Pancreas (tissue), 10 donors: ENCODE data around the gene DRAM1. TPM values are rescaled to one million over a fixed set of nuclear protein-coding genes. Genes with fewer than 3 reads are reported as not detected.
A peak's percentile ranks its signal among the peaks of the same experiment; 100 is the strongest.
"Not testable (repeated sequence)": the region's sequence is repeated elsewhere in the genome, so short reads cannot be mapped to it uniquely, and the experiment has no call there.

Source experiments
- ATAC-seq, 4 donors: fragments of 200-7000 bp; cut with Tn5 transposase; one replicate each; pipeline versions ENCODE4 v1.8.0 to v1.9.1; 2020; ENCODE audit warnings: mild to moderate bottlenecking in 4 of 4, moderate library complexity in 4 of 4
- DNase-seq, 6 donors: peaks; one replicate each; pipeline ENCODE4 v3.0.0-alpha.2; 2020
- FAIRE-seq: peaks from 2 replicates; lab custom pipeline; 2012; peaks lifted over from hg19 to GRCh38; lab: Jason Lieb, UNC
- H3K27ac ChIP-seq, 4 donors: fragments of 200-600 bp; sonication (generic); 1 replicate in 3 of 4; 2 replicates in 1 of 4; pipeline versions ENCODE4 v1.5.0 to v1.8.0; 2020
- H3K27me3 ChIP-seq, 4 donors: fragments of 200-600 bp; one replicate each; pipeline ENCODE4 v1.8.0; 2021
- H3K36me3 ChIP-seq, 3 donors: fragments of 200-600 bp; sonication (generic) in 1 of 3; one replicate each; pipeline versions ENCODE4 v1.5.0 to v1.8.0; 2020 to 2021
- H3K4me1 ChIP-seq, 3 donors: fragments of 200-600 bp; one replicate each; pipeline ENCODE4 v1.8.0; 2021
- H3K4me3 ChIP-seq, 4 donors: fragments of 200-600 bp; sonication (generic) in 2 of 4; one replicate each; pipeline versions ENCODE4 v1.5.0 to v1.8.0; 2020 to 2021
- H3K9me3 ChIP-seq, 4 donors: fragments of 200-600 bp; one replicate each; pipeline ENCODE4 v1.8.0; 2021
- WGBS, 2 donors: extraction: QIAGEN DNeasy Blood & Tissue Kit; methylation state at CpG; one replicate each; pipeline ENCODE4 v1.1.7; 2013; 5-methylcytosine and 5-hydroxymethylcytosine counted together
- intact Hi-C, 3 donors: fragments of 100-400 bp; cut with DNase I; formaldehyde crosslinking; loops; one replicate each; pipeline versions ENCODE4 v1.11.1 to v1.14.2; 2022
- polyA plus RNA-seq, 2 donors: library from polyadenylated mRNA; stranded (reverse); fragments of 200-250 nt; gene quantifications; one replicate each; pipeline ENCODE4 v1.2.3, GENCODE V29; 2013
- total RNA-seq, 6 donors: library from RNA; stranded (reverse); fragmentation: NEBNext Ultra II Directional in 4 of 6; extraction: Animal tissue kit (Norgen Biotek cat#: 25700) in 4 of 6; gene quantifications; one replicate each; pipeline versions ENCODE4 v1.2.1 to v1.2.4, GENCODE V29; 2021 to 2023
- TF ChIP-seq, protein P1 (sequence below), 4 donors: fragments of 200-600 bp; sonication (generic) in 3 of 4; IDR thresholded peaks; one replicate each; pipeline versions ENCODE4 v1.5.0 to v1.8.0; 2021; ENCODE audit warnings: antibody characterized with exemption in 4 of 4
- donor health status: healthy with polysubstance abuse.
- donor health status: DM: no; HTN: no; CAD: no; lungs with moderate emphysema.
- donor health status: DM: no; HTN: no; CAD: no.
- donor health status: control.
- donor health status: control.
- donor health status: Bipolar disorder and iron deficiency.
- donor health status: DM: yes; HTN: yes; CAD: no.
- donor health status: DM: no; HTN: no; CAD: no.
- donor health status: DM: no; HTN: no; CAD: no.
- donor health status: DM: yes; HTN: yes; CAD: no.

DRAM1 gene
- total and polyA plus RNA-seq, 8 donors = 3.1 to 15.0 (median 5.6) TPM

DNA sequence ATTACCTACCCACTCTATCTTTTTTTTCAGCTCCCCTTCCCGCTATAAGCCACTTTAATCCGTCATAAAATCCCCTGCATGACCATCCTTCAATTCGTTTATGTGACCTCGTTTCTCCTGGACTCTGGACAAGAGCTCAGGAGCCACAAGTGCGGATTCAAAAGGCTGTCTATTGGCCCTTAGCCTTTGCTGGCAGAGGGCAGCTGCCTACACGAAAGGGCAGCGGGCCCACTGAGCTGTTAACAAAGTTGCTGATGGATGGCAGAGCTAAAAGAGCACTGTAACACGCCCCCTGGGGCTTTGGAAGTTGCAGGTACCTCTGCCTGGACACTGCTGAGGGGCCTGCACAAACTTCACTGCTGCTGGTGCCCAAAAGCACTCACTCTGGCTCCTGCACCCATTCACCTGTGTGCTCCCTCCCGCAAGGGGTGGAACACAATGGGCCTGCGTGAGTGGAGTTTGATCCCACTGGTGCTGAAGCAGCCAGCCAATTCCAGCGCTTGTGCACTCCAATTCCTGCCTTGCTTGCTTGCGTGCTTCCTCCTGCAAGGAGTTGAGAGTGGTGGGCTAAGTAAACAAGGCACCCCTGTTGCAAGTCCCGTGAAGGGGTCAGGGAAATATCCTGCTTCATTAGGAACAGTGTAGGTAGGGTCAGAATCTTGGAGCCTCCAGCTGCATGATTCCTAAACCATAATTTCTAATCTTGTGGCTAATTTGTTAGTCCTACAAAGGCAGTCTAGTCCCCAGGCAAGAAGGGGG is 10.6 kb upstream of the DRAM1 start:
- H3K4me1 ChIP-seq = no peaks in the 10 kb centered on the region
- no peaks in the 10 kb centered on the region for H3K36me3 ChIP-seq
- FAIRE-seq (no peak), DNase-seq (no peak), ATAC-seq (no peak)
- no peak overlapping the region for H3K4me3 ChIP-seq
- intact Hi-C loops = no loop called here
- WGBS, 2 donors = 63 to 70% methylated on average over 13 of the region's 13 CpGs
- H3K27me3 ChIP-seq = no peaks in the 10 kb centered on the region
- TF ChIP-seq, protein P1, sequence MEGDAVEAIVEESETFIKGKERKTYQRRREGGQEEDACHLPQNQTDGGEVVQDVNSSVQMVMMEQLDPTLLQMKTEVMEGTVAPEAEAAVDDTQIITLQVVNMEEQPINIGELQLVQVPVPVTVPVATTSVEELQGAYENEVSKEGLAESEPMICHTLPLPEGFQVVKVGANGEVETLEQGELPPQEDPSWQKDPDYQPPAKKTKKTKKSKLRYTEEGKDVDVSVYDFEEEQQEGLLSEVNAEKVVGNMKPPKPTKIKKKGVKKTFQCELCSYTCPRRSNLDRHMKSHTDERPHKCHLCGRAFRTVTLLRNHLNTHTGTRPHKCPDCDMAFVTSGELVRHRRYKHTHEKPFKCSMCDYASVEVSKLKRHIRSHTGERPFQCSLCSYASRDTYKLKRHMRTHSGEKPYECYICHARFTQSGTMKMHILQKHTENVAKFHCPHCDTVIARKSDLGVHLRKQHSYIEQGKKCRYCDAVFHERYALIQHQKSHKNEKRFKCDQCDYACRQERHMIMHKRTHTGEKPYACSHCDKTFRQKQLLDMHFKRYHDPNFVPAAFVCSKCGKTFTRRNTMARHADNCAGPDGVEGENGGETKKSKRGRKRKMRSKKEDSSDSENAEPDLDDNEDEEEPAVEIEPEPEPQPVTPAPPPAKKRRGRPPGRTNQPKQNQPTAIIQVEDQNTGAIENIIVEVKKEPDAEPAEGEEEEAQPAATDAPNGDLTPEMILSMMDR (IDR thresholded peaks at IDR 0.05) = no peak
- no peaks in the 10 kb centered on the region for H3K9me3 ChIP-seq
- H3K27ac ChIP-seq = no peak overlapping the region

DNA sequence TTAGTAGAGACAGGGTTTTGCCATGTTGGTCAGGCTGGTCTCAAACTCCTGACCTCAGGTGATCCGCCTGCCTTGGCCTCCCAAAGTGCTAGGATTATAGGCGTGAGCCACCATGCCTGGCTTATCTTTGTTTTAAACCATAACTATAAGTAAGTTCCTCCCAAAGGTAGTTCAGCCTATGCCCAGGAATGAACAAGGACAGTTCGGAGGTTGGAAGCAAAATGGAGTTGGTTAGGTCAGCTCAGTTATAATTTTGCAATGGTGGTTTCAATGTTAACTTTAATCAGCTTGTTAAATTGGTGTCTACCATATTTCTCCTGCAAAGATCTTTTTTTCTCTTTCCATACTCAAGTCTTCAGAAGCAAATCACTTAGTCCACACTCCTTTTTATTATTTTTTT is 9.8 kb upstream of the DRAM1 start:
- H3K36me3 ChIP-seq, H3K9me3 ChIP-seq, H3K27ac ChIP-seq, H3K27me3 ChIP-seq, intact Hi-C loops, ATAC-seq, H3K4me3 ChIP-seq, DNase-seq, H3K4me1 ChIP-seq, FAIRE-seq: not testable (repeated sequence)
- 87 to 92% methylated on average over 3 of the region's 3 CpGs for WGBS, 2 donors

DNA sequence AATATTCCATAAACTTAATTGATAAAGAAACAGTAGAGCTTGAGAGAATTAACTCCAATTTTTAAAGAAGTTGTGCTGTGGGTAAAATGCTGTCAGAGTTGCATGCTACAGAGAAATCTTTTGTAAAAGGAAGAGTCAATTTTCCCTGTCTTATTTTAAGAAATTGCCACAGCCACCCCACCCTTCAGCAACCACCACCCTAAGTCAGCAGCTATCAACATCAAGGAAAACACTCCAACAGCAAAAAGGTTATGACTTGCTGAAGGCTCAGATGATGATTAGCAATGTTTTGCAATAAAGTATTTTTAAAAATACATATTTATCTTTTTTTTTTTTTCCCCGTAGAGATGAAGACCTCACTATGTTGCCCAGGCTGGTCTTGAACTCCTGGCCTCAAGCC is 6.5 kb upstream of the DRAM1 start:
- TF ChIP-seq, protein P1 (IDR thresholded peaks at IDR 0.05) = no peak
- Histone ChIP-seq H3K27me3 (no peaks in the 10 kb centered on the region), H3K27ac (no peak overlapping the region), H3K4me1 (peaks cover 0 to 2% (median 0%) of the 10 kb centered on the region in 3 donors), H3K36me3 (no peaks in the 10 kb centered on the region), H3K4me3 (no peak overlapping the region), H3K9me3 (no peaks in the 10 kb centered on the region)
- DNase-seq (no peak), ATAC-seq (no peak), FAIRE-seq (no peak)
- intact Hi-C loops = no loop called here
- 79 to 91% methylated on average over 1 of the region's 1 CpG for WGBS, 2 donors

DNA sequence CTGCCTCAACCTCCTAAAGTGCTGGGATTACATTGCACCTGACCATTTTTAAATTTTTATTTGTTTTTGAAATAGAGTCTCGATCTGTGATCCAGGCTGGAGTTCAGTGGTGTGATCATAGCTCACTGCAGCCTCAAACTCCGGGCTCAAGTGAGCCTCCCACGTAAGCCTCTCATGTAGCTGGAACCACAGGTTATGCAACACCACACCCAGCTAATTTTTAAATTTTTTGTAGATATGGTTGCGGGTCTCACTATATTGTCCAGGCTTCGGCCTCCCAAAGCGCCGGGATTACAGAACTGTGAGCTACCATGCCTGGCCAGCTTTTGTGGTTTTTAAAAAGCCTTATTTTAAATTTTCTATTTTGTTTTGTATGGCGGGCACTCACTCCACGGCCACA is 2.2 kb upstream of the DRAM1 start:
- Histone ChIP-seq H3K36me3 (no peaks in the 10 kb centered on the region), H3K4me3 (no peak overlapping the region), H3K27ac (peak overlapping the region in 2 of 4 donors; percentile 94 to 97), H3K4me1 (peaks cover 0 to 2% (median 0%) of the 10 kb centered on the region in 3 donors), H3K27me3 (no peaks in the 10 kb centered on the region), H3K9me3 (no peaks in the 10 kb centered on the region)
- DNase-seq (no peak), FAIRE-seq (no peak), ATAC-seq (no peak)
- intact Hi-C loops = no loop called here
- TF ChIP-seq, protein P1 (IDR thresholded peaks at IDR 0.05) = no peak
- WGBS, 2 donors = 94% methylated on average over 9 of the region's 9 CpGs

DNA sequence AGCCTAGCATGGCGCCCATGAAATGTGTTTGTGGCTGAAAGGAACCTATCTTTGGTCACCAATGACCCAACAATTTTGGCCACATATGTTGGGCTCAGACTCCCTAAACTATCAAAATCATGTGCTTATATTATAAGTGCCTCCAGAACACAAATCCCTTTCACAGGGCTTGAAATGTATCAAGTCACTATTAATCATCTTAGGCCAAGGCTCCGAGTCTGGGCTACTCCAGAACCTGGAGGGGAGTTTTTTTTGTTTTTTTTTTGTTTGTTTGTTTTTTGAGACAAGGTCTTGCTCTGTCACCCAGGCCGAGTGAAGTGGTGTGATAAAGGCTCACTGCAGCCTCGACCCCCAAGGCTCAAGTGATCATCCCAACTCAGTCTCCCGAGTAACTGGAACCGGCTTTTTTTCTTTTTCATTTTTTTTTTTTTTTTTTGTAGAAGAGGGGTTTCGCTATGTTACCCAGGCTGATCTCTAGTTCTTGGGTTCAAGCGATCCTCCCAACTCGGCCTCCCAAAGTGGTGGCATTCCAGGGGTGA is 989 bp upstream of the DRAM1 start:
- no peak for DNase-seq
- peak overlapping the region; percentile 52 to 94 (median 86) for H3K4me3 ChIP-seq
- peak overlapping the region; percentile 89 to 97 (median 96) for H3K27ac ChIP-seq
- intact Hi-C loops = no loop called here
- FAIRE-seq = no peak
- TF ChIP-seq, protein P1 (IDR thresholded peaks at IDR 0.05) = no peak
- H3K9me3 ChIP-seq = no peaks in the 10 kb centered on the region
- WGBS, 2 donors = 49 to 56% methylated on average over 9 of the region's 9 CpGs
- no peaks in the 10 kb centered on the region for H3K27me3 ChIP-seq
- H3K4me1 ChIP-seq = peaks cover 0 to 2% (median 0%) of the 10 kb centered on the region in 3 donors
- no peaks in the 10 kb centered on the region for H3K36me3 ChIP-seq
- ATAC-seq = no peak
